ENCODE measurements around the gene NIPA2. TPM values are rescaled to one million over a fixed set of nuclear protein-coding genes. Genes with fewer than 3 reads are reported as not detected.

The NIPA2 gene
- total RNA-seq, 1 donor from 2014 or later, result 72.9 TPM

DNA sequence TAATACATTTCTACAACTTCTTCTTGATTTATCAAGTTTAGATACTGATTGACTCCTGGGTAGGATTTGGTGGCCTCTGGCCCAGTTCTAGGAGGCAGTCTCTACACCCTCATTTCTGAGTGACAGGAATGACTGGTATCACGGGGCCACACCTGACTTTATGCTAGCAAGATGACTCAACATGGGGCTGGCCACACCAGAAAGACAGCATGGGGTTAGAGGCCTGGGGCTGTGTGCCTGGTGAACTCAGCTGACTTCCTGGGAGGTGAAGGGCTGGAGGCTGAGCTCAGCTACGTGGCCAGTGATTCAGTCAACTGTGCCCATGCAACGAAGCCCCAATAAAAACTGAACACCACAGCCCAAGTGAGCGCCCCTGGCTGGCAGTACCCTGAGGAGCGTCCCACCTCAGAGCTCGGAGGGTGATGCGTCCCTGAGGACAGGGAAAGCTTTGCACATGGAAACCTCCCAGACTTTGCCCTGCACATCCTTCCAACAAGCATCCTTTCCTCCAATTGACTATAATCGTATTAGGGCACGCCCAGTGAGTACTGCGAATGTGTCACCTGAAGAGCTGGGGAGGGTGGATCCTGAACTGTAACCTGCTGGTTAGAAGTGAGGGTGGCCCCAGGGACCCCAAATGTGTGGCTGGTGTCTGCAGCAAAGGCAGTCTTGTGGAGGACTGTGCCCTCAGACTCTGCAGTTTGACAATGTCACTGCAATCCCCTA, 57.2 kb downstream of the NIPA2 start:
- DNase-seq (ENCODE audit: extremely low read depth, low read depth, low spot score), result no peak

DNA sequence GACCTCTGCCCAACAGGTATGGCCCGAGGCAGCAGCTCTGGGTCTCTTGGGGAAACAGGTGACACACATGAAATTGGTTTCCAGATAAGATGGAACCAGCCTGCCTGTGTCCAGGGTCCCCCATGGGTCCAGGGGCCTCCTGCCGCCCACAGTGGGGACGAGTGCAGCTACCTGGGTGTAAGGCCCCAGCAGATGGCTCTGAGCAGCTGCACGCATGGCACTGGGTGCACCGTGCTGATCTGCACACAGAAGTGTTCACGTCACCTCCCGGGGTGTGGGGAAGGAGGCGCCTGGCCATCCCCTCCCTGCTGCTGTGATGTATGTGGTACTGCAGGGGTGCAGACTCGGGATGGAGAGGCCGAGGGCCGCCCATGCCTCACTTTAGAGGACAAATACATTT, 63.6 kb downstream of the NIPA2 start:
- DNase-seq (ENCODE audit: extremely low read depth, low read depth, low spot score), result no peak

DNA sequence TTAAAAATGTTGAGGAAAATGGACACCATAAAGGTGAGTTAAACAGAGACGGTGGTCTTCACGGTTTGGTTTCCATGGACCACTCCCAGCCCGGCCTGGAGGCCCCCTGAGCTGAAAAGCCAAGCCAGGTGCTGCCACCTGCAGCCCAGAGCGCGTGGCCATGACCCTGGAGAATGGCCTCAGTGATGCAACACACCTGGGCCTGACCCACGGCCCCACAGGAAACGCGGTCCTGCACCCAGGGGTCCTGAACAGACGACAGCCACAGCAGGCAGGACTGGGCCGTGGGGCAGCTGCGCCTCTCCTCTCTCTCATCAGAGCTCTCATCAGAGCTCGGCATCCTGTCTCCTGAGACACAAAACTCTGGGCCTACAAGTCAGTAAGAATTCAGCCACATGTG, 64.1 kb downstream of the NIPA2 start:
- no peak for DNase-seq (ENCODE audit: extremely low read depth, low read depth, low spot score)

DNA sequence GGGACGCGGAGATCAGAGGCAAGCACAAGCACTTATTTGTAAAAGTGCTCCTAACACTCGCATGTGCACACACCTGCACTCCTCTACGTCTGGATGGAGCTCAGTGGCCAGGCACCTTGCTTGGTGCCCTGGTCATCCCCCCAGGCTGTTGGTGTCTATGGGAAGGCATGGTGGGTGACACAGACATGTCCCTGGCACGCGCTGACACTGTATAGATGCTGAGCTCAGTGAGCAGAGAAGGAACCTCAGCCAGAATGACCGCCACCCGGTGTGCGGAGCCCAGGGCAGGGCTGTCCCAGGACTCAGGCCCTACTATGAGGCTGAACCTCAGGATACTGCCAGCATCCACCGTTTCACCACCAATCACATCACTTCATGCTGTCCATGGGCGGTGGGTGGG, 64.5 kb downstream of the NIPA2 start:
- DNase-seq (ENCODE audit: extremely low read depth, low read depth, low spot score), result no peak

DNA sequence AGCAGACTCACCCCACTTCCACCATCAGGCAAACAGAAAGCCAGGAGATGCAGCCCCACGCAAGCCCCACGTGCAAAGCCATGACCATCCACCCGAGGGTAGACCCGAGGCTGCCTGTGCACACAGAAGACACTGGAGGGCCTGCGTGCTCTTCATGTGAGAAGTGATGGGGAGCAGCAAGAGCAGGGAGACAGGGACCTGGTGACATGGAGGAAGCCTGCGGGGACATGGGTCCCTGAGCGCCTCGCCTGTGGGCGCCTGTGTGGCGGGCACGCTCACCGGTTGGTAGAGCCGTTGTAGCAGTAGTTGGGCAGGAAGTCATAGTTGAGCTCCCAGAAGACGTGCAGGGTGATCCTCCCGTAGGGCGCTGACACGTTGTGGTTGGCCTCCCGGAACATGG, 65.0 kb downstream of the NIPA2 start:
- no peak for DNase-seq (ENCODE audit: extremely low read depth, low read depth, low spot score)

DNA sequence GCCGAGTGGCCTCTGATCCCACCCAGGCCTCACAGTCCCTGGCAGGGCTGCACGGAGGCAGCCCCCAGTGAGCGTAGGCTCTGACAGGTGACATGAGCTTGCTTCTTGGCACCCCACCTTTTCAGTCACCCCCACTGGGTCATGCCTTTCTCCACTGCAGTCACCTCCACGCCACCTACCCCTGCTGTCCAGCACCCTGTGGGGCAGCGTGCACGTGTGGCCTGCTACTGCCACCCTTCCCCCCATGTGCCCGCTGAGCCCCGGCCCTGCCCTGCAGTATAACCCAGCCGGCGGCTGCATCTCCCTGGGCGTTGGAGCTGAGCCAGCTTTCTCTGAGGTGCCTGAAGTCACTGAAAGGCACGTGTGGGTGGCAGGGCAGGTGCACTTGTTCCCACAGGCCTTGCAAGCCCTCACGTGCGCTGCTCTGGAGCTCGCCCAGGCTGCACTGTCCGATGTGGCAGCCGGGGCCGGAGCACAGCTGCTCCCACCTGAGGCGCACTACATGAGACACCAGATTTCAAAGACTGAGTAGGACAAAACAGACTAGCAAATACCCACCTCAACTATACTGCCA, 65.6 kb downstream of the NIPA2 start:
- no peak for DNase-seq (ENCODE audit: extremely low read depth, low read depth, low spot score)

DNA sequence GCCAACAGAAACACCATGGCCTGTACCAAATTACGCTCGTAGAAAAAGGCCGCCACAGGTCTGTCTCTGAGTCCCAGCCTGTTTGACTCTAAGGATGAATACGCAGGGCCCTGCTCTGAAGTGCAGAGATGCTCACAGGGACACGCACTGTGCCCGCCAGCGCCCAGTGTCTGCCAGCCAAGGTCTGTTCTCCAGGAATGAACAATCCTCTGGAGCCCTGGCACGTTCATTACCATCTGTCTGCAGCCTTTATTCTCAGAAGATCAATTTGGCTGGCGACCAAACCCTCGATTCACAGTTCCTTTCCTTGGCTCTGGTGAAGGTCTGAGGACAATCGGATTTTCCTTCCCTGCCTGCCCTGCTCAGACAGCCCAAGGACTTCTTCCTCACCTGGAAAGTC, 66.3 kb downstream of the NIPA2 start:
- no peak for DNase-seq (ENCODE audit: extremely low read depth, low read depth, low spot score)

DNA sequence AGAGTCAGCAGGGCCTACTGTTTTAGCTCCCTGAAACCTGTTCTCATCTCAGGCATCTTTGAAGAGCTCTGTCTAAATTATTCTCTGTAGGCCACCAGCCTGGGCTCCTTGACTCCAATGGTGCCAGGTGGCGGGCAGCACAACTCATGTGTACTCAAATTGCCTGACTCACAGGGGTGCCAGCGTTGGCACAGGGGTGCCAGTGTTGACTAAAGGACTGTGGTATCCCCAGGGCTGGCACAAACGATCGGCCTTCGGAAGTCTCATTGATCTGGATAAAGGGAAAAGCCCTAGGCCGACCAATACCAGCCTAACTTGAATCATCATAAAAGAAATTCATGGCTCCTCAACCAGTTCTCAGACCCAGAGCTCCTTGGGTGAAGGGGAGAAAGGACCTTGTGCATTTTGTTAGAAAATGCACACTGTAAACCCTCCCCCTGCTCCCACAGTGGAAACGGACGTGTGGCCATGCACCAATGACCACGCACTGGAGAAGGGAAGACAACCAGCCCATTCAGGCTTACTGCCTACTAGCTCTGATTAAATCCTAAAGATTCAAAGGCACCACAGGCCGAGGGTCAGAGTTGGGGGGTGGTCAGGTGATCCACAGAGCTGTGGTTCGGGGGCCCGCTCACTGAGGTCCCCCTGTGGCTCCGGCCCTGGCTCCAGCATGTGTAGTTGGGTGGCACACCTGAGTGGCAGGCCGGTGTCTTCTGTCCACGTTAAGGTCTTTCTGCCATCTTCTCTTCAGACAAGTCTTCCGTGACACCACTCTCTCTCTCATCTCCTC, 68.9 kb downstream of the NIPA2 start:
- no peak for DNase-seq (ENCODE audit: extremely low read depth, low read depth, low spot score)

DNA sequence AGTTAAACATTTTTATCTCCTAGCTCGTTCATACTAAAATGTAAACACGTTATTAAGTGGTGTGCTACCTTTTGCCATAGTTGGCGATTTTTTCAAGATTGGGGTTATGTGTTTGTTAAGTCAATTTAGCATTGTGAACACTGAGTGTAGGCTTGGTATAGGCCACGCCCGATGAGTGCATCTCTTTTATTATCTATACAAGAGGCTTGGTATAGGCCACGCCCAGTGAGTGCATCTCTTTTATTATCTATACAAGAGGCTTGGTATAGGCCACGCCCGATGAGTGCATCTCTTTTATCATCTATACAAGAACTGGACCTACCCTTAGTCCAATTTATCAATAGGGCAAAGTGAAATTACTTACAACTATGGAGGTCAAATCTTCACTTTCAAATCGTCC, 70.4 kb downstream of the NIPA2 start:
- no peak for DNase-seq (ENCODE audit: extremely low read depth, low read depth, low spot score)

DNA sequence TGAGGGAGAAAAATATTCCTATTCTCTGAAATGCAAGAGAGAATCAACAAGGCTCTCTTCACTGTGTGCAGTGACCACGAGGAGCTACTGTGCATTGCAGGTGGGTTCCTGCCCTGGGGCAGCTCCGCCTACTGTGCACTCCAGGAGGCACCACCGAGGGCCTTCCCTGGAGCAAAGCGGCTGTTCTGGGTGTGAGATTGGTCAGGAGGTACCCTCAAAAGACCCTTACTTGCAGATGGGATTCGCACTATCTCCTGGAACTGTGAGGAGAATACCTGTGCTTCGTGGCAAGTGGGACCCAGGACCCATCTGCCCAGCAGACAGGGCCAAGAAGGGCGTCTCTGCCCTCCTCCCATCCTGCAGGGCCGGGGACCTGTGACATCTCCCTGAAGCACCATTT, 72.8 kb downstream of the NIPA2 start:
- DNase-seq (ENCODE audit: extremely low read depth, low read depth, low spot score), result no peak

DNA sequence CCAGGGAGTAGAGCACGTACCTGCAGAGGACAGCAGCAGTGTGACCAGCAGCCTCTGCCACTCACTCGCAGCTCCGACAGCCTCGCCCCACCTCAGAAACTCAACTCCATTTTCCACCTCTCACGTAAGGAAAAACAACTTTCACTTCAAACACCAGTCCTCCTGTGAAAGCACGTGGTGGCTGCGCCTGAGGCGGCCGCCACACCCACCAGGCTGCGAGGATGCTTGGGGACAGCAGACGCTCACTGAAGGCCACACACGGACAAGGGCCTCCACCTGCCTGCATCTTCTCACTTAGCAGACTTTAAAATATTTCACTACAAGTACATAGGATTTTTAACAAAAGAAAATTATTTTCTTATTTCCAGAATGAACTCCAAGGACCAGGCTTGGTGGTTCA, 73.8 kb downstream of the NIPA2 start:
- DNase-seq (ENCODE audit: extremely low read depth, low read depth, low spot score), result no peak

DNA sequence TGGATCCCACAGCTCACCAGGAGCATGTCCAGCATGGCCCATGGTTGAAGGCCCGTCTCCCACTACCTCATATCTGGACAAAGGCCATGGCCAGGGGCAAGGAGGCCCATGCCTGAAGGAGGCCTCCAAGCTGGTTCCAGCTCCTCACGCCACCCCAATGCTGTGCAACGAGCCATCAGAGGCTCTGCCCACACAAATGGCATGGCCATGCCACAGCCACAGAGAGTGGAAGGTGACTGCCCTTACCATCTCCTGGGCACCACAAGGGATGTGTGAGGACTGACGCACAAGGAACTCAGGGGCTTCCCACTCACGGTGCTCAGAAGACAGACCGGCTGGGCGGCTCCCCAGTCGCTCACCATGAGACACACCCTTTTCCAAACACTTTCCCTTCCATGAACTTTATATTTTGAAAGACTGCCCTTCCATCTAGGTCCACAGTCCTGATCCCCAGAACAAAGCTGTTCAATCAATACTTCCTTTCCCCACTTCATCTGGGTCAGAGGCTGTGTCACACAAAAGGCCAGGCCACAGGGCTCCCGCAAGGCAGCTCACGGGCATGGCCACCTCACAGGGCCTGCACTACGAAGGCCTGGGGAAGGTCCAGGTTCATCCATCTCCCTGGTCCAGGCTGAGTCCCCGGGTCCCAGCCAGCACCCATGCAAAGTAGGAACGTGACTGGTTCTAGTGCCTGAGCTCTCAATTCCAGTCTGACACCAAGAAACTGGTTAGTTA, 75.3 kb downstream of the NIPA2 start:
- DNase-seq (ENCODE audit: extremely low read depth, low read depth, low spot score), result no peak

DNA sequence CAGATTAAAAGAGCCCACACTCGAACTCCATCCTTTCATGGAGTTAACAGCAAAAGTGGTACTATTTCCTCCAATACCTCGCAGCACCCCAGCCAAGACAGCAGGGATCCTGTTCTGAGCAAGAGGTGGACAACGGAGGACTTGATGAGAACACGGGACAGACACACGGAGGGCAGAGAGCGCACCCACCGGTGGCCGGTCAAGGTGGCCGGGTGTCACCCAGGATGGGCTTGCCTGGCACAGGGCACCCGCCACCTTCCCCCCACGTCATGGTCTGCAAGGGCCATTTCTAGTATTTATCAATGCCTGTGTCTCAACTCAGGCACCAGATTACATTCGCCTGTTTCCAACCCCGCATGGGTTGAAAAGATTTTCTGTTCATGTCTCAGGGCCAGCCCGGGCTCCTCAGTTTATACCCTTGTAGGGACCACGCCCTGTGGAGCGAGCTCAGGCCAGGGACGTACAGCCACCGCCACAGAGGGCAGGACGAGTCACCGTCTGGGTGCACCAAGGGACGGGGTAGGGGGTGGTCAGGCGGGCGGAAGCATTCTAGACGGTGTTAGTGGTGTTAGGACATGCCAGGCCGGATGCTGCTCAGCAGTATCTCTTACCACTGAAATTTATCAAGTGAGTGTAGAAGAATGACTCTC, 77.5 kb downstream of the NIPA2 start:
- DNase-seq (ENCODE audit: extremely low read depth, low read depth, low spot score), result no peak

DNA sequence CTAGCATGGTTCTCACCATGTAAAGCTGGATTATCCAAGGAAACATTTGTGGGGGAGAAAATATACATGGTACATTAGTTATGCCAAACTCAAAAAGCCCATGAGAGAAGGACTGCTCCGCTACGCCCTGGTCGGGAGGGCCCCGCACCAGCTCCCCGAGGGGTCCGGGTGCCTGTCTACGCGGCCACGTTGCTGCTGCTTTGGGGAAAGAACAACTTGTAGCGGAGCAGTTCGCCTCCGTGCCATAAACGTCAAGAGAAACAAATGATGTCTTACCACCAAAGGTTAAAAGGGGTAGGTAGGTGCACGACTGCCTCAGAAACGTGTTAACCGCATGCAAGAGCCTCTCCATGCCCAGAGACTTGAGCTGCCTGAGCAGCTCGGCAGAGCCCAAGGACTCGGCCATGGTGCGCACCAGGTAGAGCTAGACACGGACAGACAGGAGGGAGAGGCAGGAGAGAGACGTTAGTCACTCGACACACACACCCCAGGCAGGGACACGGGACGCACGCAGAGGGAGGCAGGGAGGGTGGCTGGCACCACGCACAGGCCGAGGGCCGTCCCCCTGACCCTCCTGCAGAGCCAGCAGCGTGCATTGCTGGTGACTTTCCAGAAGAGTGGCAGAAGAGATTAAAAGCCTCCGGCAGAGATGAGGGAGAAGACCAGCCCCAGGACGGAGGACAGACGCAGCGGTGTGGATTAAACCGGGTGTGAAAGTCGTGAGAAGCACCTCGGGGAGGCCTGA, 78.3 kb downstream of the NIPA2 start:
- DNase-seq (ENCODE audit: extremely low read depth, low read depth, low spot score), result no peak

DNA sequence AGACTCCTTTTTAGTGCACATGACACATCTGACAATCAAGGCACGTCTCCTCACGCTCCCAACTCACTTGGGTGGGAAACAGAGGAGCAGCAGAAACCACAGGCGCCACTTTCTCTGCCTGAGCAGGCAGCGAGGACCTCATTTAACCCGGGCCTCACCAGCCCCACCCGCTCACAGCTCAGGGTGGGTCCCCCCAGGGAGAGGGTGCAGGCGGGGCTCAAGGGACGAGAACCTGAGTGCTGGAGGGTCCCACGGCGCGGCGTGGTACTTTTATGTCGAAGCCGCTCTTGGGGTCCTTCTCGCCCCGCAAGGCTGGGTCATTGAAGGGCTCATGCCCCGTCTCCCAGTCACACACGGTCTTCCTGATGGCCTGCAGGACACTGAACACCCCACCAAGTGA, 79.1 kb downstream of the NIPA2 start:
- DNase-seq (ENCODE audit: extremely low read depth, low read depth, low spot score), result no peak

Other genes with a start within 250 kb of the NIPA2 start
- 14.5 and 15.2 TPM in 2 replicates for gene NIPA1, start 52.0 kb upstream of the NIPA2 start, total RNA-seq
- gene CYFIP1, start 141.7 kb downstream of the NIPA2 start, total RNA-seq, result 120 TPM in 2 replicates
- gene TUBGCP5, start 200.9 kb downstream of the NIPA2 start, total RNA-seq, result 12.8 and 14.7 TPM in 2 replicates